GM21717 (cell line): ENCODE measurements around the gene ARHGAP6.

Experiments used
- ATAC-seq: cut with Tn5 transposase; IDR thresholded peaks from one replicate; pipeline ENCODE4 v1.9.1; 2021; ENCODE audit warnings: mild to moderate bottlenecking, moderate library complexity; ENCODE audit not compliant: unreplicated experiment

Gene ARHGAP6, protein sequence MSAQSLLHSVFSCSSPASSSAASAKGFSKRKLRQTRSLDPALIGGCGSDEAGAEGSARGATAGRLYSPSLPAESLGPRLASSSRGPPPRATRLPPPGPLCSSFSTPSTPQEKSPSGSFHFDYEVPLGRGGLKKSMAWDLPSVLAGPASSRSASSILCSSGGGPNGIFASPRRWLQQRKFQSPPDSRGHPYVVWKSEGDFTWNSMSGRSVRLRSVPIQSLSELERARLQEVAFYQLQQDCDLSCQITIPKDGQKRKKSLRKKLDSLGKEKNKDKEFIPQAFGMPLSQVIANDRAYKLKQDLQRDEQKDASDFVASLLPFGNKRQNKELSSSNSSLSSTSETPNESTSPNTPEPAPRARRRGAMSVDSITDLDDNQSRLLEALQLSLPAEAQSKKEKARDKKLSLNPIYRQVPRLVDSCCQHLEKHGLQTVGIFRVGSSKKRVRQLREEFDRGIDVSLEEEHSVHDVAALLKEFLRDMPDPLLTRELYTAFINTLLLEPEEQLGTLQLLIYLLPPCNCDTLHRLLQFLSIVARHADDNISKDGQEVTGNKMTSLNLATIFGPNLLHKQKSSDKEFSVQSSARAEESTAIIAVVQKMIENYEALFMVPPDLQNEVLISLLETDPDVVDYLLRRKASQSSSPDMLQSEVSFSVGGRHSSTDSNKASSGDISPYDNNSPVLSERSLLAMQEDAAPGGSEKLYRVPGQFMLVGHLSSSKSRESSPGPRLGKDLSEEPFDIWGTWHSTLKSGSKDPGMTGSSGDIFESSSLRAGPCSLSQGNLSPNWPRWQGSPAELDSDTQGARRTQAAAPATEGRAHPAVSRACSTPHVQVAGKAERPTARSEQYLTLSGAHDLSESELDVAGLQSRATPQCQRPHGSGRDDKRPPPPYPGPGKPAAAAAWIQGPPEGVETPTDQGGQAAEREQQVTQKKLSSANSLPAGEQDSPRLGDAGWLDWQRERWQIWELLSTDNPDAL (N-terminal part only)

DNA sequence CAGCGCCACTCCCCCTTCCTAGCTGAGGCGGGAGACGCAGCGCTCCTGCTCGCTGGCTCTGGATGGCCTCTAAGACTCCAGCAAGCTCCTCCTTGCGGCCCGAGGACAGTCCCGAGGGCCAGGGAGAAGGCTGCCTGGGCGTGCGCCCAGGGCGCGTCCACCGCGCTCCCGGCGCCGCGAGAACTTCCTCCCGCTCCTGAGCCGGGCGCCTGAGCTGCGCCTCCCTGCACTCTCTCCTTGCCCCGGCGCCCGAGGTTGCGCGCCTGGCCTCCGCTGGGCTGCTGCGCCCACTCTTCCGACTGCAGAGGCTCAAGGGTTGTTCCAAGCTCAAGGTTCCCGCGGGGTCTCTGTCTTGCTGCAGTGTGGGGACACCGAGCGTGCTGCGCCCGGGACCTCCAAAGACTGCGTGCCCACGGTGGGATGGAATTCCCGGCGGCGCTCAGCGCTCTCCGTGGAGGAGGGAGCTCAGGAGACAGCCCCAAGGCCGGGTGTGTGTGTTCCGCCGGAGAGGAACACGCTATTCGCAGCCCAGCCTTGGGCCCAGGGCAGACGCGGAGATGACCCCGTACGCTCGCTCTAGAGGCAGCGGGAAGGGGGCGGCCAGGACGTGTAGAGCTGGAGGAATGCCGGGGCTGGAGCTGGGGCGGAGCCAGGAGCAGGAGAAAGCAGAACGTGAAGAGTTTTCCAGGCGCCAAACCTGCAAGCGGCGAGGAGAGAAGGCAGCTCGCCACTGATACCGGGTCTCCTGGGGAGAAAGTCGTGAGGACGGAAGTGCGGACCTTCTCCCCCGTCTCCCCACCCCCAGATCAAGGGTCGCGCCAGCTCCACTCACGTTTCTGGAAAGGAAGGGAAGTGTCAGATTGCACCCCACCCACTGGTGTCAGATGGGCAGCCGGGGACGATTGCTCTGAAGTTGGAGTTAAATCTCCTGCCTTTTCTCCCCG is at the start of gene ARHGAP6:
ARHGAP6 (minus strand) TSS at position 753 of the 944 bp plus-strand sequence. CDS start 1,092 bp downstream, outside the sequence.
- no peak for ATAC-seq

DNA sequence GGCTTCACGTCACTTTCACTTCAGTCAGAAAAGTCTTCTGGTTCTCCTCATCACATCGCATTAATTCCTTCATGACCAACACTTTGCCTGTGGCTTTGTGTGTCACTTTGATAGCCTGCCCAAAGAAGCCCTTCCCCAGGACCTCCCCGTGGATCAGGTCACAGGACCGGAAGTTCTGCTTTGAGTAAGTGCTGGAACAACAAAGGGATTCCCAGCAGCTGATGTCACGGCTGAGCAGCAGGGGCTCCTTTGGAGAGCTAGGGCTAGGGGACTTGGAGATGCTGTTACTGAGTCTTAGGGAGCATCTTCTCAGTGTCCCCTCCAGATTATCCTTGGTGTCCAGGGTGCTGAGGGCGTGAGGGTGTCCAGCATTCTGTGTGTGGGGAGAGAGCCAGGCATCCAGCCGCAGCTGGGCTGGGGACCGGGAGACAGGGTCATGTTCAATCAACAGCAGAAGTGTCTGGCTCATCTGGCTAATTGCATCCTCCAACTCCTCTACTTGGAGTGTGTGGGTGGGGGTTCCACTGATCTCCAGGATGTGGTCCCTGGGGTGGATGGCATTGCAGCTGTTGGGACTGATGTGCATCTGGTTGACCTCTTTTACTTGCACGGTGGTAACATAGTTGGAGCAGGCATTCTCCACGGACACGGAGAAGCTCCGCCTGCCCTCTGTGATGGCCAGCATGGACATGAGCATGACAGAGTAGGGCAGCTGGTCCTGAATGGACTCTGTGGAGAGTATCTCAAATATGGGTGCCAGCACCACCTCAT is 39.2 kb upstream of the ARHGAP6 start:
- ATAC-seq: no peak

DNA sequence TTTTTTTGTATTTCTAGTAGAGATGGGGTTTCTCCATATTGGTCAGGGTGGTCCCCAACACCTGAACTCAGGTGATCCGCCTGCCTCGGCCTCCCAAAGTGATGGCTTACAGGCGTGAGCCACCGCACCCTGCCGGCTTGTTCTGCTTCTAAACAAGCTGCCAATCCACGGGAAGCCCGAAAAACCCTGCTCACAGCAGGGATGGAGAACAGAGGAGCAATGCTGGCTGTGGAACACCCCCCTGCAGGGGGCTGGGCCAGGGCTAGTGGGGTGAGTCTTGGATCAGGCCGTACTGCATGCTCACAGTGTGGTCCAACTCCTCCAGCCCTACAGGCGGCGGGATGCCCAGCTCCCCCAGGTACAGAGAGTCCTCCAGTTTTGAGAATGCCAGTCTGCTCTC is 38.1 kb upstream of the ARHGAP6 start:
- no peak for ATAC-seq

DNA sequence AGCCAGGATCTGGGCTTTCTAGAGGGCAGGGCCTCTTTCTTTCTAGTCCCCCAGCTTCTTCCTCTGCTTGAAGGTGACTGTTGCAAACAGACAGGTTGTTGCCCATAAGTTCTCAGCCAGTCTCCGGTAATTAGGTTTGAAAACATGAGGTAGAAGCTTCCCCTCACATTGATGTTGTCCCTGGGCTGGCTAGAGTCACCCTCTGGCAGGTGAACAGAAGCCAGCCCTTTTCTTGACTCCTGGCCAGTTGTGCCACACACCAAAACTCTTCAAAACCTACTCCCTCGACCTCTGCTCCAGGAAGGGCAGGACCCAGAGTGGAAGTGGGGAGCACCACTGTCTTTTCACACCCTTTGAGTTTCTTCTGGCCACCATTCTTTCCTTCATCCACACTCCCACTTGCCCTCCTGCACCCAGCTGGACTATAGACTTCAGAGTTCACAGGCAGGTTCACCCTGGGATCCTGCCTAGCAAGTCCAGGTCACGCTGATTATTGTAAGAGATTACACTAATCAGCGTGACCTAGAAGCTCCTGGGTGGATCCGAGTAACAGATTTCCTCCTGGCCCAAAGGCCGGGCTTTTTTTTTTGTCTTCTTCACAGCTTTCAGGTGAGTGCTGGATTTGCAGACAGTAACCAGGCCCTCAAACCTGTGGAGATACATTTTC is 37.4 kb upstream of the ARHGAP6 start:
- no peak for ATAC-seq

DNA sequence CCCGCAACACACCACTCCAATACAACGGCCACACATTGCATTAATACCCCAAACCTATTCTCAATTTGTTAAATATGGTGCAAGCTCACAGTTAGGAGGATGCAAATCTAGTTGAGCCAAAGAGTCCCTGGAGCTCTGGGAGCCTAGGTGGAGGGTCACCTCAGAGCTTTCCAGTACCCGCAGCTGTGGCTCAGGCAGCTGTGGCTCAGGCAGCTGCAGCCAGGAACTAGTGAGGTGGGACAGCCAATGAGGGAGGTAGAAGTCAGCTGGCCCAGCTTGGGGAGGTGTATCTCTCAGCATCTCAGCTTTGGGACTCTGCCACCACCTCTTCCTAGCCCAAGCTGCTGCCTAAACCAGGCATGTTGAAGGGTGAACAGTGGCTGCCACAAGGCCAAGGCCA is 36.7 kb upstream of the ARHGAP6 start:
- no peak for ATAC-seq

DNA sequence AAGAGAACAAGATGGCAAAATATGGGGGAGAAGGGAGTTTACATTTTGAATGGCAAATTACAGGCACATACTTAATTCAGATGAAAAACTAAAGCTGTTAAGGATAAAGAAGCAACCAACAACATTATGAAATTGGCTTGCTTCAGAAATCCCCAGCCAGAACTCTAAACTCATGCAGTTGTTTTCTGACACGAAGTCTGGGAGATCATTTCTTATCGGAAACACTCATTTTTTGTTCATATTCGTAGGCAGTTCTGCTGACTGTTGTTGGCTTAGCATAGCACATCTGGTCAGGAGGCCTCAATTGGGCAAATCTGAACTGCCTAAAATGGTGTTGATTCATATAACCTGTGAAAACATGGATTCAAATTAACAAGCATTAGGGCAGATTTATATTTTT is 33.0 kb upstream of the ARHGAP6 start:
- no peak for ATAC-seq

DNA sequence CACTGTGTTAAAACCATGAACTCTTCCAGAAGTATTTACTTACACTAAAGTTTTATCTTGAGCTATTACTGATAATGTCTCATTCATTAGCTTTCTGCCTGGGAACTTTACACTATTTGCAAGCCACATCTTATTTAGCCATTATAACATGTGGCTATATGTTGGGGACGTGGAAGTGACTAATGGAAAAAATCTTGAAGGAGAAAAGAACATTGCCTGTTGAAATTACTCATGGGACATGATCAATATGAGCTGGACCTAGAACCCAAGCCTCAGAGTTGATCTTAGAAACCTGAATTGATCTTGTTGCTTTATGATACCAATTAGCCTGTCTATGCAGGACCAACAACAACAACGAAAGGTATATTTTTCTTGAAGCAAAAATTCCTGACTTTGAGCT is 22.5 kb upstream of the ARHGAP6 start:
- no peak for ATAC-seq

DNA sequence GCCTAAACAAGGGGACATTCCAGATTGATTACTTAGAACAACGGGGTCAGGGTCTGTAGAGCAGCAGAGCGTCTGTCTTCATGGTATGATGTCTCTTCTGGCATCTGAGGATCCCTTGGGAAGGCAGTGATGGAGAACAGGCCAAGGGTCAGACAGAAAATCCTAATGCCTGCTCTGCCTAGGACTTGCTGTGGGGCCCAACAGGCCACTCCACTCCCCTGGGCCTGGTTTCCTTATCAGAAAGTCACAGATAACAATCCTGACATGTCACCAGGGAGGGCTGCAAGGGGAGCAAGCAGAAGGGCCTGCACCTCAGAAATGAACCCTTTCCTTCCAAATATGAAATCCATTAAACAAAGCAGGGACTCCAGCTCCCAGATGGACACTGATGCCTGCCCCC is 21.4 kb upstream of the ARHGAP6 start:
- no peak for ATAC-seq

DNA sequence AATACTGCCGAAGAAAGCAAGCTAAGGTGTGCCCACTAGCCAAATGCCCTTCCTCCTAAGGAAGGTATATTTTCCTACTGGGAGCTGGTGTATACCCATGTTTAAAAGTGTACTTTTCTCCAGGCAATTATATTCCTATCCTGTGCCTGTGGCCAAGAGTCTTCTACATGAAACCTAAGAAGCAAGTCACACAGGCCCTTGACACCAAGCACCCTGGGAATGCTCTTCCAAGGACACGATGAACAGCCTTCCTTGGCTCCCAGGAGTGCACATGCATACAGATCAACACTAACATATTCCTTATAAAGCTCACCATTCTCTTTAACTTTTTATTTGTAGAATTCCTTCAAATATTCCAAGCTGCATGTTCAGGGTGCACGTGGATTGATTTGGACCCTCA is 17.3 kb upstream of the ARHGAP6 start:
- ATAC-seq: no peak

DNA sequence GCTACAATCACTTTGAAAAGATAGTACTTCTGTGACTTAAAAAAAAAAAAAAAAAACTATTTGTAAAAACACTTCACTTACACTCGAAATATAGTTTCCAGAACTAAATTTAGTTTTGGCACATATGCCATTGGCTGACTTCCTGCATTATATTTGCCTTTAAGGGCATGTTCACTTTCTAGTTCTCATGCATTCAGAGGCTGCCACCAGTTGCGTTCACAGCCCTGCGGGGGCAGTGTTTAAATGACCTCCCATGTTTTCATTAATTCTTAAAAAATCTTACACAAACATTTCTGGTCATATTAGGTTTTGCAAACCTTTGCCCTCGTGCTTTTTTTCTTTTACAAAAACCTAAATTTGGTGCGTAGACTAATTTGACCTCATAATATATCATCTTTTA is 12.4 kb upstream of the ARHGAP6 start:
- ATAC-seq: no peak

DNA sequence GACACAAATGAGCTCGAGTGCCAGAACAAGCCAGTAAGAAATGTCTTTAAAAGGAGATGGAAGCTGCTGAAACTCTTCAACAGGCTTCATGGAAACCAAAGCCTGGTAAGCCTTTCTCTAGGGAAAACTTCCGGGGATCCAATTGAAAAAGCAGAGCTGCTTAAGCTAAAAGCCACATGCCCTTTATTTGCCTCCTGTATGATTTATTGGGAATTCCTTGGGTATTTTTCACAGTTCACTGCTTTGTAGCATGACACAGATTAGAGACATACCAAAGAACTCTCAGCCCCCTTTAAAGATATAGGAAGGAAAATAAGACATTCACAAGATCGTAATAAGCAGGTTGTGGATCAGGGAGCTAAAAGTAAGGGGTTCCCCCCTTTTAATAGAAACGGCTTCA is 6.5 kb upstream of the ARHGAP6 start:
- no peak for ATAC-seq

DNA sequence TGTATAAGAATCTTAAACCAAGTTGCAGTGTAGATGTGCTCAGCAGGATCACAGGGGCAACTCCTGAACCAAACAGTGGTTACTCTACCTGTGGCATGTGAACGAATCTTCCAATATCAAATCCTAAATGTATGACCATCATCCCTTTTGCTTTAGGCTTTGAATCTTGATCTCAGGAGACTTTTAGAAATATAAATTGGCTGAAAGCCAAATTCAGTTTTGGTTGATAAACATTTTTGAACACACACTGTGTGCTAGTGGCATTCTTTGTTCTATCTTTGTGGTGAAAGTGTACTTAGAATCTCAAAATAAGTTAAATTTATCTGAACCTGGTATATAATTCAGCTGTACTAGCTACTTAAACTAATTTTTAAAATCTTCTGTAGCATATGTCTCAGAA is 4.6 kb upstream of the ARHGAP6 start:
- ATAC-seq: no peak

DNA sequence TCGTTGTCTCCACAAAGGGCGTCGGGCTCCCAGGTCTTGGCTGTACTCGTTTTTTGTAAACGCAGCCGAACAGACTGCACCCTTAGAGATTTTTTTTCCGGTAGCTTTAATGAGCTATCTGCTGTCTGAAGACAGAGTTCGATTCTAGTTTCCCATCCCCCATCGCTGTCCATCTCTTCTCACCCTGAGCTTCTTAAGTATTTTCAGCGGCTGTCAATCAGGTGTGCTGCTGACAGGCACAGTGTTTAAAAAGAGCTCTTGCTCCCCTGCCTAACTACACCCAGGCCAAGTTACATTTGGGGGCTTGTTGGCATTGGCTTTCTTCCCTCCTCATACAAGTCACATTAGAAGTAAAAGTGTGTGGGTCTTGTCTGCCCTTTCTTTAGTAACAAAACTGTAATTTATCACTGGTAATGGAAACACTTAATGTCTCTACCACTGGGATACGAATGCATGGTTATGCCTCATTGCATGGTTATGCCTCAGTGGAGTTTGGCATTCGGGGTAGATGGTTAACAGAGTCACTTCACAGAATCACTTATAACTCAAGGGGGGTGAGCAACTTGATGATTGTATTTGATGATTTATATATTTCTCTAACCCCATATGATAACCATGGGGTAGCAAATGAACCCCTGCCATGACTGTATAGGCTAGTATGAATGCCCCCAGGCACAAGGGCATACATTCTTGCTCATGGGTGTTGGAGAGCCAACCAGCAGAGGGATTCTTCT is 1.4 kb upstream of the ARHGAP6 start:
- ATAC-seq: no peak

DNA sequence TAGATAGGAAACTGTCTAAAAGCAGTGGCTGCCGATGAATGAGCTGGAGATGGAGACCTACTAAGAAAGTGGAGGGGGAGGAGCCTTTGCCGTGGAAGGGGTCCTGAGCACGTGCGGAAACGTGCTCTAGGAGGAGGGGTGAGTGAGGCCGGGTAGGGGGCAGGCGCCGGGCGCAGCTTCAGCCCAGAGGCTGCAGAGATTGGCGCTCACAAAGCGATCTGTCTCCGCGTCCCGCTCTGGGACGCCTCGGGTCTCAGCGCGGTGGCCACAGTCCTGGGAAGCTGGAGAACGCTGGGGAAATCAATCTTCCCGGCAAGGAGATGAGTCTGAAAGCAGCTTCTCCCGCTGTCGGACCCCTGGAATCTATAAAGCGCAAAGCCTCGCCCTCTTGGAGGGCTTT is 444 bp upstream of the ARHGAP6 start:
- no peak for ATAC-seq

DNA sequence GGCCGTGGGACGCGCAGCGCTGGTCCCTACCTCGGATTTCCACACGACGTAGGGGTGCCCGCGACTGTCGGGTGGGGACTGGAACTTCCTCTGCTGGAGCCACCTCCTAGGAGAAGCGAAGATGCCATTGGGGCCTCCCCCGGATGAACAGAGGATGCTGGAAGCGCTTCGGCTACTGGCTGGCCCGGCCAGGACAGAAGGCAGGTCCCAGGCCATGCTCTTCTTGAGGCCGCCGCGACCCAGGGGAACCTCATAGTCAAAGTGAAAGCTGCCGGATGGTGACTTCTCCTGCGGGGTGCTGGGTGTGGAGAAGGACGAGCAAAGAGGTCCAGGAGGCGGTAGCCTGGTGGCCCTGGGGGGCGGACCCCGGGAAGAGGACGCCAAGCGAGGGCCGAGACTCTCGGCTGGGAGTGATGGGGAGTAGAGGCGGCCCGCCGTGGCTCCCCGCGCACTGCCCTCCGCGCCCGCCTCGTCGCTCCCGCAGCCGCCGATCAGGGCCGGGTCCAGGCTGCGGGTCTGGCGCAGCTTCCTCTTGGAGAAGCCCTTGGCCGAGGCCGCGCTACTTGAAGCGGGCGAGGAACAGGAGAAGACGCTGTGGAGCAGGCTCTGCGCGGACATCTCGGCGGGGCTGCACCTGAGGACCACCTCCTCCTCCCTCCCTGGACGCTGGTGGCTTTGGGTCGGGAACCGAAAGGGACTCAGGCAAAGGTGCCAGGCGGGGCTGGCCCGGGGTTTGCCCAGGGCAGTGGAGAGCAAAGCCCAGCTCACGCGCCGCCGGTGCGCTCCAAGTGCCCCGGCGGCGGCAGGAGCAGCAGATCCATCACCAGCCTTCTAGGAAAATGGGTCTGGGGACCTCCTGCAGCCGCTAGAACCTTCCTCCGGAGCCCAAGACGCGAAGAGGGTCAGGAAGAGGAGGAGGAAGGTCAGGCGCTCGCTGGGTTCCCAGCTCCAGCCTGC is 1.2 kb downstream of the ARHGAP6 start:
- no peak for ATAC-seq

DNA sequence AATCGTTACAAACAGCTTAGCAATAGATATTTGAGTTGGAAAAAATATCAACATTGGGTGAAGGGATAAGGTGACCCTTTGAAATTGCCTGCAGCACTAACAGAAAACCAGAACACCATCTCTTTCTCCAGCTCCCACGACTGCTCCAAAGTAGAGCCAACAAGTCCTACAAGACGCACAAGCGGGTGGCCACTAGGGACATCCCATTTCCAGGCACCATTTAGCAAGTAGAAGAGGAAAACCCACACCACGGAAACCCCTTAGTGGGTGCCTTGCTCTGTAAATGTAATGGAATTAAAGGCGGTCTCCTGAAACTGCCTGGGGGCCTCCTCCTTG is 1.9 kb downstream of the ARHGAP6 start:
- no peak for ATAC-seq

DNA sequence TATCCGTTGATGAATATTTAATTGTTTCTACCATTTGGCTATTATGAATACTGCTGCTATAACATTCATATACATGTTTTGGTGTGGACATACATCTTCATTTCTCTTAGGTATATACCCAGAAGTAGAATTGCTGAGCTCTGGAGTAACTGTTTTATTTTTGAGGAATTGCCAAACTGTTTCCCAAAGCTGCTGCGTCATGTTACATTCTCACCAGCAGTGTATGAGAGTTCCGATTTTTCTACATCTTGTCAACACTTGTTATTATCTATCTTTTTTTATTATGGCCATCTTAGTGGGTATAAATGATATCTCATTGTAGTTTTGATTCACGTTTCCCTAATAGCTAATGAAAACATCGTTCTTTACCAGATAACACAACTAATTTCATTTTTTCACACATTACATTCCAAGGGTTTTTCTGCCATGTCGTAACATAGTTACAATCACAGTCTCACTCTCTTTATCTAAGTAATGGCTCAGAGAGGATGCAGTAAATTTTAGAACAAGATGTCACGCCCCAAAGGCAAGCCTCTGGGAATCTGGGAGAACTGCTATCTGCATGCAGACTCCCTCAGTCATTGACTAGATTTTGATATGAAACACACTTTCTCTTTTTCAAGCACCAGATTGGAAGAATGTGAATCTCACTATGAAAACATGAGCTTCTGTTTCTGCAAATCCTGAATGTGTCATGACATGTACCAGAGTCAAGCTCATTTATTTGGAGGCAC is 10.3 kb downstream of the ARHGAP6 start:
- ATAC-seq: no peak
